ENCODE results near the gene DEPDC1B. TPM values are rescaled to one million over a fixed set of nuclear protein-coding genes. Genes with fewer than 3 reads are reported as not detected.

Gene DEPDC1B
- total and polyA plus RNA-seq, 4 donors, result 0.17 to 26.3 (median 0.52) TPM

GRCh38 chr5:60677850-60678664 is 21.9 kb downstream of the DEPDC1B start (continued):
- TF ChIP-seq NR2F2 (IDR thresholded peaks at IDR 0.05) (no peak), TAF1 (conservative IDR thresholded peaks at IDR 0.05) (no peak), FOXA1 (IDR thresholded peaks at IDR 0.05) (no peak), CTCF (IDR thresholded peaks at IDR 0.05; ENCODE audit: low read depth, low read length, missing input control) (peak; percentile 52), HNF4A (conservative IDR thresholded peaks at IDR 0.05) (peak; percentile 16 to 46), RAD21 (IDR thresholded peaks at IDR 0.05) (peak; percentile 77 to 80), FOXA2 (IDR thresholded peaks at IDR 0.05) (no peak), SP1 (IDR thresholded peaks at IDR 0.05) (no peak), ATF3 (IDR thresholded peaks at IDR 0.05) (no peak)

GRCh38 chr5:60675286-60675685 is 24.7 kb downstream of the DEPDC1B start:
- no peak for DNase-seq (ENCODE audit: low spot score)
- no peaks in the 10 kb centered on the region for H3K27me3 ChIP-seq (ENCODE audit: control insufficient read depth in 4 of 4, insufficient read depth in 4 of 4, low read length in 3 of 4)
- H3K27ac ChIP-seq (ENCODE audit: low read depth in 1 of 2, low read length in 2 of 2), result no peak overlapping the region
- peaks cover 3 to 21% (median 13%) of the 10 kb centered on the region in 4 donors for H3K4me1 ChIP-seq (ENCODE audit: control insufficient read depth in 4 of 4, insufficient read depth in 4 of 4, low read length in 3 of 4)
- H3K9me3 ChIP-seq (ENCODE audit: control insufficient read depth in 4 of 4, low read length in 3 of 4), result no peaks in the 10 kb centered on the region
- TF ChIP-seq ATF3 (IDR thresholded peaks at IDR 0.05), result no peak
- no peak for TF ChIP-seq YY1 (IDR thresholded peaks at IDR 0.05)
- TF ChIP-seq NR2F2 (IDR thresholded peaks at IDR 0.05), result no peak
- TF ChIP-seq HNF4G (IDR thresholded peaks at IDR 0.05), result no peak
- no peak for TF ChIP-seq JUND (IDR thresholded peaks at IDR 0.05)
- no peak for TF ChIP-seq ZBTB33 (IDR thresholded peaks at IDR 0.05)
- TF ChIP-seq FOXA1 (IDR thresholded peaks at IDR 0.05), result no peak
- TF ChIP-seq EGR1 (IDR thresholded peaks at IDR 0.05; ENCODE audit: low read depth in 2 of 2), result no peak
- no peak for TF ChIP-seq TAF1 (conservative IDR thresholded peaks at IDR 0.05)
- TF ChIP-seq RAD21 (IDR thresholded peaks at IDR 0.05), result no peak
- TF ChIP-seq MAX (IDR thresholded peaks at IDR 0.05), result no peak
- no peak for TF ChIP-seq GABPA (IDR thresholded peaks at IDR 0.05 in 1 of 2, conservative IDR thresholded peaks at IDR 0.05 in 1 of 2)
- no peak for TF ChIP-seq CTCF (IDR thresholded peaks at IDR 0.05; ENCODE audit: low read depth, low read length, missing input control)
- no peak overlapping the region for H3K9ac ChIP-seq (ENCODE audit: low read depth in 1 of 2, low read length in 2 of 2)
- no peak overlapping the region for H3K4me3 ChIP-seq (ENCODE audit: low read depth in 1 of 3, low read length in 3 of 3)
- no peaks in the 10 kb centered on the region for H3K36me3 ChIP-seq (ENCODE audit: control insufficient read depth in 4 of 4, insufficient read depth in 3 of 4, low read depth in 1 of 4, low read length in 3 of 4)
- 74% methylated on average over 1 of the region's 1 CpG for WGBS
